ENCODE data around the gene FBXL14. TPM values are rescaled to one million over a fixed set of nuclear protein-coding genes. Genes with fewer than 3 reads are reported as not detected.

Gene FBXL14
- total RNA-seq, 4 donors from 2014 or later, result 14.5 to 30.9 (median 21.4) TPM

- H3K36me3 ChIP-seq, result no peaks in the 10 kb centered on the region
- no peaks in the 10 kb centered on the region for H3K27me3 ChIP-seq
- peaks cover 0 to 16% of the 10 kb centered on the region in 2 donors for H3K4me1 ChIP-seq
- peak overlapping the region in 2 of 3 donors; percentile 27 to 55 for H3K4me3 ChIP-seq (replicated peaks in 1 of 3)
- intact Hi-C loops (cut with DNase I), result no loop called here
- 1 to 4% methylated on average over 22 to 34 of the region's 58 CpGs for WGBS, 2 donors
- peak; percentile 69 to 71 for DNase-seq
- H3K9me3 ChIP-seq, result no peaks in the 10 kb centered on the region
- no peak for TF ChIP-seq POLR2A (IDR thresholded peaks at IDR 0.05)
- TF ChIP-seq, protein P1, sequence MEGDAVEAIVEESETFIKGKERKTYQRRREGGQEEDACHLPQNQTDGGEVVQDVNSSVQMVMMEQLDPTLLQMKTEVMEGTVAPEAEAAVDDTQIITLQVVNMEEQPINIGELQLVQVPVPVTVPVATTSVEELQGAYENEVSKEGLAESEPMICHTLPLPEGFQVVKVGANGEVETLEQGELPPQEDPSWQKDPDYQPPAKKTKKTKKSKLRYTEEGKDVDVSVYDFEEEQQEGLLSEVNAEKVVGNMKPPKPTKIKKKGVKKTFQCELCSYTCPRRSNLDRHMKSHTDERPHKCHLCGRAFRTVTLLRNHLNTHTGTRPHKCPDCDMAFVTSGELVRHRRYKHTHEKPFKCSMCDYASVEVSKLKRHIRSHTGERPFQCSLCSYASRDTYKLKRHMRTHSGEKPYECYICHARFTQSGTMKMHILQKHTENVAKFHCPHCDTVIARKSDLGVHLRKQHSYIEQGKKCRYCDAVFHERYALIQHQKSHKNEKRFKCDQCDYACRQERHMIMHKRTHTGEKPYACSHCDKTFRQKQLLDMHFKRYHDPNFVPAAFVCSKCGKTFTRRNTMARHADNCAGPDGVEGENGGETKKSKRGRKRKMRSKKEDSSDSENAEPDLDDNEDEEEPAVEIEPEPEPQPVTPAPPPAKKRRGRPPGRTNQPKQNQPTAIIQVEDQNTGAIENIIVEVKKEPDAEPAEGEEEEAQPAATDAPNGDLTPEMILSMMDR (IDR thresholded peaks at IDR 0.05), result peak in 4 of 6 experiments; percentile 13 to 34 (median 20)
- H3K27ac ChIP-seq, result no peak overlapping the region
Measured at GRCh38 chr12:1630133-1630826, 35.9 kb upstream of the FBXL14 start.

- H3K4me3 ChIP-seq (replicated peaks in 1 of 3), result peak overlapping the region in 2 of 3 donors; percentile 27 to 55
- DNase-seq, result no peak
- H3K27me3 ChIP-seq, result no peaks in the 10 kb centered on the region
- H3K27ac ChIP-seq, result no peak overlapping the region
- H3K9me3 ChIP-seq, result no peaks in the 10 kb centered on the region
- 10% methylated on average over 24 to 27 of the region's 32 CpGs for WGBS, 2 donors
- peaks cover 0 to 16% of the 10 kb centered on the region in 2 donors for H3K4me1 ChIP-seq
- TF ChIP-seq, protein P1 (IDR thresholded peaks at IDR 0.05), result peak in 1 of 6 experiments; percentile 4
- no peak for TF ChIP-seq POLR2A (IDR thresholded peaks at IDR 0.05)
- H3K36me3 ChIP-seq, result no peaks in the 10 kb centered on the region
- intact Hi-C loops (cut with DNase I), result no loop called here
Measured at GRCh38 chr12:1629338-1630132, 35.2 kb upstream of the FBXL14 start.

GRCh38 chr12:1628666-1629337, 34.4 kb upstream of the FBXL14 start, which contains the start of gene WNT5B:
WNT5B (plus strand) TSS chr12:1629231; CDS start chr12:1631355, 2,124 bp downstream.
- H3K4me1 ChIP-seq, result peaks cover 0 to 16% of the 10 kb centered on the region in 2 donors
- intact Hi-C loops (cut with DNase I), result no loop called here
- DNase-seq, result no peak
- no peak within 1 kb of the TSS for H3K27ac ChIP-seq
- H3K36me3 ChIP-seq, result no peaks in the 10 kb centered on the region
- TF ChIP-seq POLR2A (IDR thresholded peaks at IDR 0.05), result no peak
- TF ChIP-seq, protein P1 (IDR thresholded peaks at IDR 0.05), result no peak
- no peaks in the 10 kb centered on the region for H3K9me3 ChIP-seq
- WGBS, 2 donors, result 72% methylated on average over 17 of the region's 17 CpGs
- H3K4me3 ChIP-seq (replicated peaks in 1 of 3), result peak within 1 kb of the TSS in 2 of 3 donors; percentile 27 to 55
- H3K27me3 ChIP-seq, result no peaks in the 10 kb centered on the region

- 80 to 82% methylated on average over 3 of the region's 3 CpGs for WGBS, 2 donors
- no peak for DNase-seq
- H3K27ac ChIP-seq, result no peak overlapping the region
- no peaks in the 10 kb centered on the region for H3K36me3 ChIP-seq
- H3K9me3 ChIP-seq, result no peaks in the 10 kb centered on the region
- no peak overlapping the region for H3K4me3 ChIP-seq (replicated peaks in 1 of 3)
- no peaks in the 10 kb centered on the region for H3K27me3 ChIP-seq
- intact Hi-C loops (cut with DNase I), result no loop called here
- peaks cover 0 to 11% of the 10 kb centered on the region in 2 donors for H3K4me1 ChIP-seq
- TF ChIP-seq, protein P1 (IDR thresholded peaks at IDR 0.05), result no peak
- TF ChIP-seq POLR2A (IDR thresholded peaks at IDR 0.05), result no peak
Measured at GRCh38 chr12:1622406-1622805, 28.0 kb upstream of the FBXL14 start.
